Astrocyte of the hippocampus (primary cell): Measurements from ENCODE around the gene TMEM233.

Experiments
- DNase-seq: peaks from one replicate; pipeline ENCODE4 v3.0.0; 2011; ENCODE audit warnings: low read depth, low spot score

The TMEM233 gene

DNA sequence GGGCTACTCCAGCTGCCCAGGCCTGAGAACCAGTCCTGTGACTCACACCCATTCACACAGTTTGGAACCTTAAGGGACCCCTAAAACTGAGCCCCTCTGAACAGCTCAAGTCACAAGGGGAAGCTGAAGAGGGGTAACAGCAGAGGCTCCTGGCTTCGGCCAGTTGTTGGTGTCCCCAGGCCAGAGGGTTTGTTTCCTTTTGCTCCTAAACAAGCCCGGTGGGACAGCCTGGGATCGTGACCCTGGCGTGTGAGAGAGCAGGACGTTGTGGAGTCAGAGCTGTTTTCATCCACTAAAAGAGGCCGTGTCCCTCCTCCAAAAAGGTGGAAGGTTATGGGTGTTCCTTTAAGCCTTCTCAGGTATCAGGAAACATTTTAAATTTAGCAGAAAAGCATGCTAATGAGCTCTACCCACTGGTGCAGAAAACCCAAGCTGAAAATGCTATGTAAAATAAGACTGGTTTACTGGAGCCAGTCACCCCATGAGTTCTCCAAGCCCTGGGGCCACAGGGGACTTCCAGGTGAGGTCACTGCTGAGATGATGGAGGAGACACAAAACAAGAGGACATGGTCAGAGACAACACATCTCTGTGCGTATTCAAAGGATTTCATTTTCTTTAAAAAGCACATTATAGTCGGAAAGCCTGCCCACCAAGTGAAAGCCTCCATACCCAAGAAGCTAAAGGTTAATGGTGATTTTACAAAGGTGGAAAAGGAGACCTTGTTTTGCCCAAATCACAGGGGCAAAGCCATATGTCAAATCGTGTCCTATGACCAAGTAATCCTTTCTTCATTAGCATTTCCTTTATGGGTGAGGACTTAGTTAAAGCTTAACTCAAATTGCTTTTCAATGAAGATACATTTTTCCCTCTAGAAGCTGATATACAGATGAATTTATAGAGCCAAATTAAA is 88.4 kb downstream of the TMEM233 start:
- no peak for DNase-seq

DNA sequence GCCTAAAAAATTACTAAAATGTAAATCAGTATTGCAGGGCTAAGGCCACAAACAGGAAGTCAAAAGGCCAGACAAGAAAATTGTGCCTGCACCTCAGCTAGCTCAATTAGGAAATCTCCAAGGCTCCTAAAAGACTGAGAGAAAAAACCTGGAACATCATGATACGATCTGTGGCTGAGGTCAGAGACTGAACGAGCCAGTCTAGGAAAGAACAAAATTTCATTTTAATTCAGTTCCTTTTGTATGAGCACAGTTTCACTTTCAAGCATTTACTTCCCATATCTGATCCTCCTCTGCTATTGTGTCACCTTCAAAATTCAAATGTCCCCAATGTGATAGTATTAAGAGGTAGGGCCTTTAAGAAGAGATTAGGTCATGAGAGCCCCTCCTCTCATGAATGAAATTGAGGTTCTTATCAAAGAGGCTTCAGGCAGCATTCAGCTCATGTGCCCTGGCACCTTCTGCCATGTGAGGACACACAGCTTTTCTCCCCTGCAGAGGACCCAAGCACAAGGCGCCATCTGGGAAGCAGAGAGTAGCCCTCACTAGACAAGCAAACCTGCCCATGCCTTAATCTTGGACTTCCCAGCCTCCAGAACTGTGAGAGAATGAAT is 89.2 kb downstream of the TMEM233 start:
- DNase-seq: no peak

DNA sequence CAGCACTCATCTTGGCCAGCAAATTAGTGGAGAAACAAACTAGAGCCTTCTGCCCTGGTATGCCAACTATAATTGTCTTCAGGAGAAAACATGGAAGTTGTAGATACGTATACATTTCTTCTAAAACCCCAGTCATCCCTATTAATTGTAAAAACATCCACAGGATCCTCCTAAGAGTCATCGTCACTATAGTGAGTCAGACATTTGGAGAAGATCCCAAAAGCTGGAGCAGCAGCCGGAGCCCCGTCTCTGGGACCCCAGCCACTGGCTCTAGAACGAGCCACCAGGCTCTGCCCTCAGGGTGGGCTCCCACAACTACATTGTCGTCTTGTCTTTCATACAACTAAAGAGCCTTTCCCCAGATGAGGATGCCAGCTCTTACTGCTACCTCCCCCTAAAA is 89.8 kb downstream of the TMEM233 start:
- peak; percentile 23 for DNase-seq

DNA sequence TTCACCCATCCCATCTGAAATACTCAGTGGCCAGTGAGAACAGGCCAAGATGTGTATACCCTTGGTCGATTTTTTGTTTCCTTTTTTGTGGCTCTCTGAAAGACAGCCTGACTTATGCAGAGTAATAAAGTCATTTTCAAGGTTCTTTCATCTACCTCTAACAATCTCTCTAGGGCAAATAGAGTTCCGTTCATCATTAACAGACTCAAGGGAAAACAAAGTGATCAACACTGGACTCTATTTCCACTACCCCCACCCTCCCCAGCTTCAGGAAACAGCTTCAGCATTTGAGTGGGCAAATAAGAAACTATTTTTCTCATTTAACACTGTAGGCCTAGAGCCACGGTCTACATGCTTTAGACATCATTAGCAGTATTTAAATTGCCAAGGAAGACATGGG is 90.2 kb downstream of the TMEM233 start:
- no peak for DNase-seq

DNA sequence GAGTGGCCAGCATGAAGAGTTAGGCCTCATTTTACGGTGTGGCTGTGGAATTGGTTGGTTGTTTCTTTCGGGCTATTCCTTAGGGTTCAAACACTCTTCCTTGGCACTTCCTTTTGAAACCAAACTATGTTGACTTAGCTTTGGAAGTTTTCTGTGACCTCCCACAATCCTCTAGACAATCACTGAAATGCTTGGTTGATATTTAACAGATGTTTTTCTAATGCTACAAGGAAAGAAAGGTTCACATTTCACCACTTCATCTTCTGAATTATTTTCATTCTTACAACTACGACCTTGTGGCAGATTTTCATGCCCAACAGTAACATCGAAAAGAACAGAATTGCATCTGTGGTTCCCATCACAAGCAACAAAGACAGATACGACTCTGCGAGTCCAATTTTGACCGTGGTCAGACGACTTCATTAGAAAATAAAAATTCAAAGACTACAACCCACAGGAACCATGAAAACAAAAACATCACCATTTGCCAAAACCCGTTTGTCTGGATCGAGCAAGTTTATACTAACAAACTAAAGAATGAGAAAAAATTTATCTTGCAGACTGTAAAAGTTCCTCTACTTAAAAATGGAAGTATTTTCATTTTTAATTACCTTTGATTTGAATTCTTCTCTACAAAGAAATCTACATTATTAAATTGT is 91.3 kb downstream of the TMEM233 start:
- peak; percentile 12 for DNase-seq

DNA sequence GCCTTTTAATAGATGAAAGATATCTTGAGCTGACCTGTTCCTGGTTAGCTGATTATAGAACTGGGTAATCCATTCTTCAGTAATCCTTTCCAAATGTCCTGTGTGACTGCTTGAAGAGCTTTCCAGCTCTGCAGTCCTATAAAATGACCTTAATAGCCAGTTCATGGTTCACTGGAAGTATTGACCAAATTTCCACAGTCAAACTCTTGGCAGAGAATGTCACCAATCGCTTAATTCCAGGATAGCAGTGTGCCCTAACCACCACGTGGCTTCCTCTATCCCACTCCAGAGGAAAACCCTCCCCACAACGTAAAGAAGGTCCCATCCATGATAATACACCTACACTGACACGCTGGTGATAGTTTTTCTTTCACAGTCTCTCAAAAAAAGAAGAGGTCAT is 91.8 kb downstream of the TMEM233 start:
- DNase-seq: no peak

DNA sequence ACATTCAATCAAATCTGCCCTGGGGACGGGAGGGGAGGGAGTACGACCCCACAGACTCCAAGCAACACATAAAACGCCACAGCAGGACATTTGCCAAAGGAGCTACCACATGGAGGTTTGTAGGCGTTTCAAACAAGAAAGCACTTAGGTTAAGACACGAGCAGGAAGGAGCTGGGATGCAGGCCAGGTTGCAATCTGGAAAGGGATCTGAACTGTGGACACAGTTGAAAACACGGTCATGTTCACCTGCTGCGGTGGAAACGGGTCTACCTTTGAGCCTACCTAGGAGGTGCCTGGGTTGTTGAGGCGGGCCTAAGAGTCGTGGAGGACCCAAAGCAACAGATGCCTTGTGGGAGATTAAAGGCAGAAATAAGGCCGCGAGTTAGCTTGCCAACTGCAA is 92.8 kb downstream of the TMEM233 start:
- no peak for DNase-seq

DNA sequence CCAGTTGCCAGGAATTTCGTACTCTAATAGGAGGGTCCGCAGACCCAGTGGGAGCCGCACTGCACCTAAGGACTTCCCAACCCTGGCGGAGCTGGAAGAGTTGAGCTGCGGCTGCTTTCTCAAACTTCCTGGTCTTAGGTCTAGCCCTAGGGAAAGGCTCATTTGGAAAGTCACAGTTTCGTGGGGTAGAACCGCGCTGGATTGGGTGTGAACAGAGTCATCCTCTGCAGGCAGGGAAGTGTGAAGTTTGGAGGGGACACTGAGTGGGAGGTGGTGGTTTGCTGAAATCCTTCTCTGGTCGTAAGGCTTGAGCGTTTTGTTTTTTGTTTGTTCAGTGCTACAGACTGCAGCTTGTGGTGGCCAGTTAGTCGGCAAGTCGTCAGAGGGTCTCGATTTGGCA is 93.2 kb downstream of the TMEM233 start:
- no peak for DNase-seq

DNA sequence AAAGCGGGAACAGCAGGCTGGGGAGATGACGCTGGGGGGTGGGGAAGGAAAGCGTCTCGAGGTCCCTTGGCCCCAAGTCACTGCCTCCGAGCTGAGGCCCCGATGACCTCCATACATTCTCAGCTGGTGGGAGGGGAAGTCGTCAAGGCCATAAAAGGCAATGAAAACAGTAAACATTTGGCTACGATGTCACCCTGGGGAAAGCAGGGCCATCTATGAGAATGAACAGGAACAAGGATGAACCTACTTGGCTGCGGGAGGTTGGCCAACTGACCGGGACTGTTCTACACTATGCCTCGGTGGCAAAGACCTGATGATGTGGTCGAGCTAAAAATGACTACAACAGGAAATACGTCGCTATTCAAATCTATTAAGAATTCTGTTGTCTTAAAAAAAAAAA is 93.8 kb downstream of the TMEM233 start:
- no peak for DNase-seq

DNA sequence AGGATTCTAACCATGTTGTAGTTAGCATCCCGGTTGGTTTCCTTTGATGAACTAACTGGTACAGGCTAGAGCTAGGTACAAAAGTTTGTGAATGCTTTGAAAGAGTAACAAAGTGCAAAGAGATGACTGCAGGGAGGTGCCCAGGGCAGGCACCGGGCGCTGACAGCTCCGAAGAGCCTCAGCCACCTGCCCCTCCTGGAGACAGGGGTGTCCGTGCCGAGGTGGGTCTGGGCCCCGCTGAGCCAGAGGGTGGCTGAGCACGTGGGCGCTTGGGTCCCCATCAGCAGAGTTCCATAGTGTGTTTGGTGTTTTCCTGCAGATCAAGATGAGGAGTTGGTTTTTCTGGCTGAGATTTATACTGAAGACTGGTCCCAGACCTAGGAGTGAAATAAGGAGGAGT is 94.3 kb downstream of the TMEM233 start:
- no peak for DNase-seq

DNA sequence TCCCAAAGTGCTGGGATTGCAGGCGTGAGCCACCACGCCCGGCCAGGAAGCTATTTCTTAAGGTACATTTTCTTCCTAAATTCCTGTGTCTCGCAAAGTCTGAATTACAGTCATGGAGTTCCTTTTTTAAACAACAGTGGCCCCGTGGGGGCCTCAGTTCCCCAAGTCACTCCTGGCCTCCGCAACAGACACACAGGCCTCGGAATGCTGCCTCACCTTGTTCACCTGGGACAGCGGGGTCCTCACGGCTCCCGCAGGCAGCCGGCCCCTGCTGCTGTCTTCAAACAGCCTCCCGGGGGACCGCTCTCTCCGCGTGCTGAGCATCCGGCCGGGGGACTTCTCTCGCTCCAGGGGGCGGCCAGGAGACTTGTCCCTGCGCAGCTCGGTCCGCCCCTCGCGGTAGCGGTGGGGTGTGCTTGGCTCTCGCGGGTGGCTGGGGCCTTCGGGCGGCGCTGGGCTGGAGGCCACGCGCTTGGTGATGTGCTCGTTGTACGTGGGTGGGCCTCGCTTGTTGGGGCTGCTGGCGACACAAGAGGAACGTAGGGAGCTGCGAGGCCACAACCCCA is 96.4 kb downstream of the TMEM233 start:
- DNase-seq: no peak

DNA sequence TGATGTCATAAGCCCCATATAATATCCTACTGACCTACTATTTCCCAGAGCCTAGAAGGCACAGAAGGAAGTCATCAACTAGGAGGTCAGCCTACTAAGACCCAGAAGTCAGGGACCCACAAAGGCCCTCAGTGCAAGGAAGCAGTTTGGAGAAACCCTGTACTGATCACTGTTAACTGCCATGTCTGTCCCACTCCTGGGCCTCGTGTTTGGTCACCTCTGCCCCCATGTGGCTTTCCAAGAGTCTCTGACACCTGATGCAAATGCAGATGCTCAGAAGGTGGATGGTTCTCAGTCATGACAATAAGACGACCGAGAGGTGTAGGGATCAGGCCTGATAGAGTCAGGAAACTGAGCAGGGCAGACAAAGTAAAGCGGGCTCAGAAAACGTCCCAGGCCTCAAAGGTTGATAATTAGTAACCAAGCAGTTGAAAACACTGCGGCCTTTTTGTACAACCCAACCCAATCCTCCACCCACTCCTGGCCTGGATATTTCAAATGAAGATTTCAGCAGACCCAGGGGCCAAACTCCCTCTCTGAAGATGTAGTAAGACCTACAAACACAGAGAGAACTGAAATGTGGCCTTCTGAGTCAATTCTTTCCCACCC is 97.7 kb downstream of the TMEM233 start:
- no peak for DNase-seq

DNA sequence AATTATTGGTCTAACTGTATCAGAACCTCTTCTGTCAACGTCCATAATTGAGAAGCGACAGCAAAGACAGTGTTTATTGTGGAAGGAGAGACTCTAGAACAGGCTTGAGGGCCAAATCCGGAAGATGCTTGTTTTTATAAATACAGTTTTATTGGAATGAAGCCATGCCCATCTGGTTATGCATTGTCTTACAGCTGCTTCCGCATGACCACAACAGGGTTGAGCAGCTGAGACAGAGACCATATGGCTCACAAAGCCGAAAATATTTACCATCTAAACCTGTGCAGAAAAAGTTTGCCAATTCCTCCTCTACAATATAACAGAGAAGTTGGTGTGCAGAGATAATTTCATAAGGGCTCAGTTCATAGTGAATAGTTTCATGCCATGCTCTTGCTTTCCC is 98.8 kb downstream of the TMEM233 start:
- DNase-seq: no peak
